GM10248 (cell line): ENCODE data around the gene AP2S1.

Source experiments
- CTCF ChIA-PET: fragments of 300-600 bp; sonication (Branson Sonifier 250); formaldehyde crosslinking; extraction: SDS; loops from one replicate; lab custom pipeline; 2021; ENCODE audit warnings: antibody characterized with exemption; lab: Yijun Ruan, JAX
- POLR2A ChIA-PET: fragments of 350-650 bp; sonication (Branson Sonifier 250); formaldehyde crosslinking; extraction: SDS; loops from one replicate; lab custom pipeline; 2020; ENCODE audit warnings: antibody characterized with exemption; lab: Yijun Ruan, JAX
- DNase-seq: peaks from one replicate; pipeline ENCODE4 v3.0.0; 2012; ENCODE audit errors: extremely low spot score
- TF ChIP-seq, protein P1 (sequence below): IDR thresholded peaks from 2 replicates; pipeline ENCODE4 v1.5.1; 2012; ENCODE audit warnings: mild to moderate bottlenecking, low read depth; ENCODE audit errors: extremely low read depth, missing control alignments, control extremely low read depth

The AP2S1 gene

DNA sequence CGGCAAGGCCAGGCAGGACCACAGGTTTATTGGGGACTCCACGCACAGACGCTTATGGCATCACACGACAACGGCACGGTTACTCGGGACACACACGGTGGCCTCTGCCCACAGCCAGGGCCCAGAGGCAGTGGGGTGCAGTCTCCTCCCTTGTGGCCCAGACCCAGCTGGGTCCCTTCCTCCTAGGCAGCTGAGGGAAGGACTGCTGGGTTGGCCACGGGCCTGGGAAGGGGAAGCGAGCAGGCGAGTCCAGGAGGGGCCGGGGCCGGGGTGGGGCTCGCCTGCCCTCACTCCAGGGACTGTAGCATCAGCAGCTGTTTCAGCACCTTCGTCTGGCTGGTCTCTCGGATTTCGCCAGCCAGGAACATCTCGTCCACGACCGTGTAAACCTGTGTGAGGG is 12.5 kb downstream of the AP2S1 start:
- TF ChIP-seq, protein P1, sequence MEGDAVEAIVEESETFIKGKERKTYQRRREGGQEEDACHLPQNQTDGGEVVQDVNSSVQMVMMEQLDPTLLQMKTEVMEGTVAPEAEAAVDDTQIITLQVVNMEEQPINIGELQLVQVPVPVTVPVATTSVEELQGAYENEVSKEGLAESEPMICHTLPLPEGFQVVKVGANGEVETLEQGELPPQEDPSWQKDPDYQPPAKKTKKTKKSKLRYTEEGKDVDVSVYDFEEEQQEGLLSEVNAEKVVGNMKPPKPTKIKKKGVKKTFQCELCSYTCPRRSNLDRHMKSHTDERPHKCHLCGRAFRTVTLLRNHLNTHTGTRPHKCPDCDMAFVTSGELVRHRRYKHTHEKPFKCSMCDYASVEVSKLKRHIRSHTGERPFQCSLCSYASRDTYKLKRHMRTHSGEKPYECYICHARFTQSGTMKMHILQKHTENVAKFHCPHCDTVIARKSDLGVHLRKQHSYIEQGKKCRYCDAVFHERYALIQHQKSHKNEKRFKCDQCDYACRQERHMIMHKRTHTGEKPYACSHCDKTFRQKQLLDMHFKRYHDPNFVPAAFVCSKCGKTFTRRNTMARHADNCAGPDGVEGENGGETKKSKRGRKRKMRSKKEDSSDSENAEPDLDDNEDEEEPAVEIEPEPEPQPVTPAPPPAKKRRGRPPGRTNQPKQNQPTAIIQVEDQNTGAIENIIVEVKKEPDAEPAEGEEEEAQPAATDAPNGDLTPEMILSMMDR: no peak
- DNase-seq: no peak
- CTCF ChIA-PET: interaction anchor here (1.0 to 6.1 kb wide), 4 partner anchors 14 to 80 kb away, joined by 3 to 63 read pairs (median 4); no protein-coding TSS in a partner anchor
- POLR2A ChIA-PET: no interaction called here

DNA sequence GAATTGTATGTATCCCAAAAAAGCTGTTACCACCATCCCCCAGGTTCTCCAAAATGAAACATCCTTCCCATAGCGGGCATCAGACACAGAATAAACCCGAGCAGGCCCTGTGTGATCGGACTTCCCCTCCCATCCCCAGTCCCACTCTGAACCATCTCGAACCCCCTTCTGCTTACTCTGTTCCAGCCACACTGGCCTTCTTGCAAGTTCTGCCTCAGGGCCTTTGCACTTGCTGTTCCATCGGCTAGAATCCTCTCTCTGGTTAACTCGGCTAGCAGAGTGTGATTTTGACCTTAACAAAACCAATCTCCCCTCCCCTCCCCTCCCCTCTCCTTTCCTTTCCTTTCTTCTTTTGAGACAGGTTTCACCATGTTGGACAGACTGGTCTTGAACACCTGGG is 15.7 kb downstream of the AP2S1 start:
- POLR2A ChIA-PET: no interaction called here

DNA sequence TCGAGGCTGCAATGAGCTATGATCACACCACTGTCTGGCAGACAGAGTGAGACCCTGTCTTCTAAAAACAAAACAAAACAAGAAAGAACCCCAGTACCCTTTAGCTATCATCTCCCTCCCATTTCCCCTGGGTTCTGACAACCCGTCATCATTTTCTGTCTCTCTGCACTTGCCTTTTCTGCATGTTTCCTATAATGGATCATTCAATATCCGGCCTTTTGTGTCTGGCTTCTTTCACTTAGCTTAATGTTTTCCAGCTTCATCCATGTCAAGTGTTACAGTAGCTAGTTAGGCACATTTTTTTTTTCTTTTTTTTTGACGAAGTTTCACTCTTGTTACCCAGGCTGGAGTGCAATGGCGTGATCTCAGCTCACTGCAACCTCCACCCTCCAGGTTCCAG is 16.5 kb downstream of the AP2S1 start:
- DNase-seq: no peak
- ChIA-PET CTCF (interaction anchor here (0.8 to 1.3 kb wide), 6 partner anchors 11 to 80 kb away, joined by 3 to 4 read pairs (median 3); no protein-coding TSS in a partner anchor), POLR2A (interaction anchor here (0.5 kb wide), 1 partner anchor 20 kb away, joined by 9 read pairs; no protein-coding TSS in a partner anchor)
- TF ChIP-seq, protein P1: no peak

More for the DNA sequence above, 15.7 kb downstream of the AP2S1 start:
- CTCF ChIA-PET: interaction anchor here (1.3 kb wide), 2 partner anchors 50 to 57 kb away, joined by 3 read pairs; no protein-coding TSS in a partner anchor
- TF ChIP-seq, protein P1: no peak
- DNase-seq: no peak

DNA sequence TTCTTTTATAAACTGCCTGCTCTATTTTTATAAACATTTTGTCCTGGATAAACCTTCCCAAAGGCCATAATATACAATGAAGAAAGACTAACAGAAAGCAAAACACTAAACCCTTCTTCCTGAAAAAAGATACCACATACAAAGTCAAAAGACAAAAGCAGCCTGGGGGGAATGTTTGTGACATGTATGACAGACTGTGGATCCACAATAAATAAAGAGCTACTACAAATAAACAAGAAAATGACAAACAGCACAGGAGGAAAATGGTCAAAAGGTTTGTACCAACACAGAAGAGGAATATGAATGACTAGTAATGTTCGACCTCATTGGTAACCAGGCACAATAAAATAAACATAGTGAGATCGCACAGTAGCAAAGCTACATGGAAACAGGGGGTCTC is 19.8 kb downstream of the AP2S1 start:
- DNase-seq: no peak
- POLR2A ChIA-PET: no interaction called here
- TF ChIP-seq, protein P1: no peak
- CTCF ChIA-PET: interaction anchor here (1.9 to 3.7 kb wide), 2 partner anchors 9 to 77 kb away, joined by 4 to 15 read pairs; no protein-coding TSS in a partner anchor

DNA sequence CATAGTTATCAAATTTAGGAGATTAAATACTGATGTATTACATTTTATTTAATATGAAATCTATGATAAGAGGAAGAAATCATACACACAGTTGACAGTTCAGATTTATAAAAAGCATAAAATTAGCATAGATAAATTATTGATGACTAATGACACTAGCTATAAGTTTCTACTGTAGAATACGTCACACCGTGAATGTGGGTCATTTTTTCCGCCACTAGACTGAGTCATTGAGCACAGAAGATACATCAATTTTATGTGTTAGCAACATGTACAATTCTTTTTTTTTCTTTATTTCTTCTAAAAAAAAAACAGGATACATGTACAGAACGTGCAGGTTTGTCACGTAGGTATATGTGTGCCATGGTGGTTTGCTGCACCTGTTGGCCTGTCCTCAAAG is 22.2 kb downstream of the AP2S1 start:
- TF ChIP-seq, protein P1: no peak
- DNase-seq: no peak
- ChIA-PET POLR2A (no interaction called here), CTCF (interaction anchor here (0.8 to 8.4 kb wide), 2 partner anchors 10 to 75 kb away, joined by 3 to 63 read pairs; no protein-coding TSS in a partner anchor)

DNA sequence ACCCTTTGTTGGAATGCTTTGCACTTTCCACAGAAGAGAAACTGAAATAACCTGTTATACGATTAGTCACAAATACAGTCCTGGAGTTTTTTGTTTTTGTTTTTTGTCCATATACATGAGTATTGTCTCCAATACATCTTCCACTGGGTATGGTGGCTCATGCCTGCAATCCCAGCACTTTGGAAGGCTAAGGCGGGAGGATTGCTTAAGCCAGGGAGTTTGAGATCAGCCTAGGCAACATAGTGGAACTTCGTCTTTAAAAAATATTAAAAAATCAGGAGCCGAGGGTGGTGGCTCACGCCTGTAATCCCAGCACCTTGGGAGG is 25.0 kb downstream of the AP2S1 start:
- TF ChIP-seq, protein P1: no peak
- CTCF ChIA-PET: interaction anchor here (8.4 kb wide), 1 partner anchor 13 kb away, joined by 63 read pairs; no protein-coding TSS in a partner anchor
- POLR2A ChIA-PET: interaction anchor here (1.8 kb wide), 1 partner anchor 40 kb away, joined by 9 read pairs; no protein-coding TSS in a partner anchor
- no peak for DNase-seq
